MCF 10A (cell line): ENCODE data around the gene ABCA13. TPM values are rescaled to one million over a fixed set of nuclear protein-coding genes. Genes with fewer than 3 reads are reported as not detected.

Experiments
- BruUV-seq: library from RNA; stranded (reverse); fragments of 400-500 nt; replicated peaks from 2 replicates; lab custom pipeline; 2021; lab: Mats Ljungman, UMichigan
- CTCF ChIA-PET: fragments of 300-600 bp; sonication (Branson Sonifier 250); formaldehyde crosslinking; extraction: SDS; loops from one replicate; lab custom pipeline; 2021; ENCODE audit warnings: antibody characterized with exemption, inconsistent platforms; lab: Yijun Ruan, JAX
- POLR2A ChIA-PET: fragments of 300-600, 350-650 bp; sonication (Branson Sonifier 250); formaldehyde crosslinking; extraction: SDS; loops from one replicate; lab custom pipeline; 2020; ENCODE audit warnings: antibody characterized with exemption, inconsistent platforms; lab: Yijun Ruan, JAX
- DNase-seq: peaks from one replicate; pipeline ENCODE4 v3.0.0-alpha.2; 2018; ENCODE audit not compliant: unreplicated experiment
- H3K27ac Mint-ChIP-seq: one replicate; pipeline ENCODE4 v1.8.0; 2022; ENCODE audit warnings: mild to moderate bottlenecking, low read depth, mixed read lengths; ENCODE audit not compliant: unreplicated experiment
- H3K27me3 Mint-ChIP-seq: one replicate; pipeline ENCODE4 v1.8.0; 2022; ENCODE audit warnings: mixed read lengths; ENCODE audit not compliant: insufficient read depth, unreplicated experiment
- H3K36me3 Mint-ChIP-seq: one replicate; pipeline ENCODE4 v1.8.0; 2022; ENCODE audit warnings: mild to moderate bottlenecking, moderate library complexity, mixed read lengths; ENCODE audit not compliant: insufficient read depth, unreplicated experiment
- H3K4me1 Mint-ChIP-seq: one replicate; pipeline ENCODE4 v1.8.0; 2022; ENCODE audit warnings: mixed read lengths; ENCODE audit not compliant: insufficient read depth, unreplicated experiment
- H3K4me3 Mint-ChIP-seq: one replicate; pipeline ENCODE4 v1.8.0; 2022; ENCODE audit warnings: mild to moderate bottlenecking, moderate library complexity, mixed read lengths; ENCODE audit not compliant: unreplicated experiment
- H3K9me3 Mint-ChIP-seq: one replicate; pipeline ENCODE4 v1.8.0; 2022; ENCODE audit warnings: mixed read lengths; ENCODE audit not compliant: unreplicated experiment
- CTCF ChIP-seq: fragments of 200-600 bp; IDR thresholded peaks from one replicate; pipeline ENCODE4 v1.8.0; 2022; ENCODE audit warnings: antibody characterized with exemption, mild to moderate bottlenecking; ENCODE audit not compliant: unreplicated experiment
- intact Hi-C: fragments of 100-400 bp; cut with micrococcal nuclease; formaldehyde crosslinking; loops from 2 replicates; pipeline ENCODE4 v1.14.1; 2022
- total RNA-seq: library from RNA; stranded (reverse); gene quantifications from 2 replicates; pipeline ENCODE4 v1.2.3, GENCODE V29; 2022

The ABCA13 gene
- total RNA-seq, 1 experiment from 2014 or later, result 0.30 TPM

GRCh38 chr7:48337781-48338180 lies 166.5 kb downstream of the ABCA13 start:
- H3K9me3 Mint-ChIP-seq, result no peaks in the 10 kb centered on the region

GRCh38 chr7:48347230-48347825 lies 176.1 kb downstream of the ABCA13 start:
- H3K27ac Mint-ChIP-seq, result no peak overlapping the region
- DNase-seq, result no peak
- BruUV-seq, result no TSS peak
- ChIA-PET CTCF (interaction anchor here (2.3 kb wide), 1 partner anchor 11 kb away, joined by 12 read pairs; no protein-coding TSS in a partner anchor), POLR2A (no interaction called here)
- intact Hi-C loops, result no loop called here
- no peaks in the 10 kb centered on the region for H3K9me3 Mint-ChIP-seq
- no peaks in the 10 kb centered on the region for H3K36me3 Mint-ChIP-seq
- no peaks in the 10 kb centered on the region for H3K4me1 Mint-ChIP-seq
- H3K4me3 Mint-ChIP-seq, result no peak overlapping the region
- no peaks in the 10 kb centered on the region for H3K27me3 Mint-ChIP-seq
- TF ChIP-seq CTCF, result no peak

More at GRCh38 chr7:48337781-48338180, 166.5 kb downstream of the ABCA13 start:
- H3K4me1 Mint-ChIP-seq, result no peaks in the 10 kb centered on the region
- no TSS peak for BruUV-seq
- ChIA-PET POLR2A (interaction anchor here (0.6 kb wide), 1 partner anchor 987 kb away, joined by 3 read pairs; no protein-coding TSS in a partner anchor), CTCF (interaction anchor here (0.6 to 3.5 kb wide), 20 partner anchors 8 to 537 kb away, joined by 3 to 20 read pairs (median 5); no protein-coding TSS in a partner anchor)
- H3K36me3 Mint-ChIP-seq, result no peaks in the 10 kb centered on the region
- H3K27me3 Mint-ChIP-seq, result no peaks in the 10 kb centered on the region
- no peak overlapping the region for H3K4me3 Mint-ChIP-seq
- DNase-seq, result no peak
- no peak overlapping the region for H3K27ac Mint-ChIP-seq
- intact Hi-C loops, result loop anchor here (1.0 kb wide), 2 partner anchors 38 to 538 kb away; no protein-coding TSS in a partner anchor
- no peak for TF ChIP-seq CTCF

- H3K27ac Mint-ChIP-seq, result no peak overlapping the region
- no peaks in the 10 kb centered on the region for H3K27me3 Mint-ChIP-seq
- H3K4me3 Mint-ChIP-seq, result no peak overlapping the region
- BruUV-seq, result no TSS peak
- H3K36me3 Mint-ChIP-seq, result no peaks in the 10 kb centered on the region
- H3K9me3 Mint-ChIP-seq, result no peaks in the 10 kb centered on the region
- DNase-seq, result no peak
- intact Hi-C loops, result no loop called here
- ChIA-PET CTCF (interaction anchor here (0.6 to 0.9 kb wide), 2 partner anchors 11 to 51 kb away, joined by 3 read pairs; no protein-coding TSS in a partner anchor), POLR2A (no interaction called here)
- no peaks in the 10 kb centered on the region for H3K4me1 Mint-ChIP-seq
- no peak for TF ChIP-seq CTCF
Observed at GRCh38 chr7:48350515-48350914, 179.3 kb downstream of the ABCA13 start.

GRCh38 chr7:48351900-48352299 lies 180.6 kb downstream of the ABCA13 start:
- ChIA-PET POLR2A (no interaction called here), CTCF (no interaction called here)
- Mint-ChIP-seq H3K36me3 (no peaks in the 10 kb centered on the region), H3K4me1 (no peaks in the 10 kb centered on the region), H3K27ac (no peak overlapping the region), H3K27me3 (no peaks in the 10 kb centered on the region), H3K9me3 (no peaks in the 10 kb centered on the region), H3K4me3 (no peak overlapping the region)
- no peak for DNase-seq
- no TSS peak for BruUV-seq
- no peak for TF ChIP-seq CTCF
- intact Hi-C loops, result no loop called here
